GM23338 (cell line): ENCODE data around the gene CLIC5. TPM values are rescaled to one million over a fixed set of nuclear protein-coding genes. Genes with fewer than 3 reads are reported as not detected.

Experiments used
- ATAC-seq: fragments of 200-7000 bp; cut with Tn5 transposase; 3 replicates; pipeline ENCODE4 v1.9.1; 2020
- DNase-seq: peaks from one replicate; pipeline ENCODE4 v3.0.0-alpha.2; 2015; ENCODE audit warnings: low spot score
- H2AFZ ChIP-seq: fragments of 200-600 bp; sonication (generic); 2 replicates; pipeline ENCODE4 v1.8.0; 2016; ENCODE audit warnings: antibody characterized with exemption, mild to moderate bottlenecking, moderate library complexity
- H3F3A ChIP-seq: fragments of 200-600 bp; sonication (generic); replicated peaks from 2 replicates; pipeline ENCODE4 v1.8.0; 2017; ENCODE audit warnings: antibody characterized with exemption, mixed run types, low read depth
- H3K27ac ChIP-seq: fragments of 200-600 bp; sonication (generic); 2 replicates; pipeline ENCODE4 v1.6.1; 2016; ENCODE audit warnings: low read depth
- H3K27me3 ChIP-seq: fragments of 200-600 bp; sonication (generic); 2 replicates; pipeline ENCODE4 v1.8.0; 2016; ENCODE audit warnings: mild to moderate bottlenecking, mixed run types, moderate library complexity; ENCODE audit not compliant: insufficient read depth
- H3K36me3 ChIP-seq: fragments of 200-600 bp; sonication (generic); 2 replicates; pipeline ENCODE4 v1.8.0; 2016; ENCODE audit warnings: mild to moderate bottlenecking; ENCODE audit not compliant: insufficient read depth
- H3K4me1 ChIP-seq: fragments of 200-600 bp; sonication (generic); 2 replicates; pipeline ENCODE4 v1.8.0; 2016; ENCODE audit warnings: mild to moderate bottlenecking, moderate library complexity; ENCODE audit not compliant: insufficient read depth
- H3K4me2 ChIP-seq: fragments of 200-600 bp; sonication (generic); 2 replicates; pipeline ENCODE4 v1.7.1; 2017; ENCODE audit warnings: mixed run types
- H3K4me3 ChIP-seq: fragments of 200-600 bp; sonication (generic); 2 replicates; pipeline ENCODE4 v1.6.1; 2016; ENCODE audit warnings: mixed run types
- H3K79me2 ChIP-seq: fragments of 200-600 bp; sonication (generic); replicated peaks from 2 replicates; pipeline ENCODE4 v1.8.0; 2017; ENCODE audit warnings: mild to moderate bottlenecking; ENCODE audit not compliant: insufficient read depth
- H3K9me2 ChIP-seq: fragments of 200-600 bp; sonication (generic); 2 replicates; pipeline ENCODE4 v1.8.0; 2017; ENCODE audit not compliant: insufficient read depth
- H4K20me1 ChIP-seq: fragments of 200-600 bp; sonication (generic); replicated peaks from 2 replicates; pipeline ENCODE4 v1.8.0; 2017; ENCODE audit warnings: mild to moderate bottlenecking; ENCODE audit not compliant: insufficient read depth
- H3K27ac Mint-ChIP-seq: 2 replicates; pipeline ENCODE4 v1.8.0; 2020; ENCODE audit warnings: inconsistent platforms, mild to moderate bottlenecking, moderate library complexity, mixed read lengths
- H3K27me3 Mint-ChIP-seq: 3 replicates; pipeline ENCODE4 v1.8.0; 2022; ENCODE audit warnings: low read depth, mild to moderate bottlenecking, moderate library complexity, mixed read lengths, inconsistent platforms; ENCODE audit not compliant: insufficient read depth, poor library complexity
- H3K36me3 Mint-ChIP-seq: 3 replicates; pipeline ENCODE4 v1.8.0; 2021; ENCODE audit warnings: low read depth, mild to moderate bottlenecking, inconsistent platforms, moderate library complexity, mixed read lengths
- H3K4me1 Mint-ChIP-seq: 3 replicates; pipeline ENCODE4 v1.8.0; 2020; ENCODE audit warnings: mild to moderate bottlenecking, inconsistent platforms, mixed read lengths
- H3K4me3 Mint-ChIP-seq: 3 replicates; pipeline ENCODE4 v1.8.0; 2021; ENCODE audit warnings: moderate library complexity, mild to moderate bottlenecking, inconsistent platforms, mixed read lengths
- H3K9me3 Mint-ChIP-seq: 3 replicates; pipeline ENCODE4 v1.8.0; 2020; ENCODE audit warnings: moderate library complexity, mild to moderate bottlenecking, inconsistent platforms, mixed read lengths
- CREB1 ChIP-seq: fragments of 250-450 bp; sonication (Bioruptor Pico); IDR thresholded peaks from 2 replicates; pipeline ENCODE4 v1.5.0; 2020; ENCODE audit warnings: low read depth, mild to moderate bottlenecking, moderate library complexity
- CTCF ChIP-seq, 2 experiments: fragments of 200-600 bp in 1 of 2; sonication (generic) in 1 of 2; conservative IDR thresholded peaks; 2 replicates each; pipeline versions ENCODE4 v1.5.1 to v1.6.1; 2016 to 2017; ENCODE audit warnings: antibody characterized with exemption in 2 of 2, low read depth in 2 of 2, mild to moderate bottlenecking in 2 of 2, moderate library complexity in 1 of 2
- EZH2phosphoT487 ChIP-seq: fragments of 200-600 bp; sonication (generic); IDR thresholded peaks from one replicate; pipeline ENCODE4 v1.8.1; 2018; ENCODE audit warnings: antibody characterized with exemption; ENCODE audit not compliant: unreplicated experiment
- JUNB ChIP-seq: IDR thresholded peaks from one replicate; pipeline ENCODE4 v1.6.1; 2016; ENCODE audit warnings: antibody characterized with exemption; ENCODE audit not compliant: unreplicated experiment
- NANOG ChIP-seq: IDR thresholded peaks from 2 replicates; pipeline ENCODE4 v1.6.1; 2016; ENCODE audit warnings: antibody characterized with exemption, borderline replicate concordance
- POLR2AphosphoS5 ChIP-seq: IDR thresholded peaks from 2 replicates; pipeline ENCODE4 v1.6.1; 2016; ENCODE audit warnings: antibody characterized with exemption, low read depth
- STAT1 ChIP-seq: IDR thresholded peaks from one replicate; pipeline ENCODE4 v1.6.1; 2016; ENCODE audit warnings: antibody characterized with exemption; ENCODE audit not compliant: unreplicated experiment
- ZNF114 ChIP-seq: fragments of 250-450 bp; sonication (Bioruptor Pico); IDR thresholded peaks from 2 replicates; pipeline ENCODE4 v1.5.0; 2020; ENCODE audit warnings: mild to moderate bottlenecking, moderate library complexity
- ZNF331 ChIP-seq: fragments of 250-450 bp; sonication (Bioruptor Pico); IDR thresholded peaks from 2 replicates; pipeline ENCODE4 v1.5.0; 2020; ENCODE audit warnings: low read depth, mild to moderate bottlenecking, moderate library complexity
- ZNF462 ChIP-seq: fragments of 250-450 bp; sonication (Bioruptor Pico); IDR thresholded peaks from 2 replicates; pipeline ENCODE4 v1.5.0; 2020; ENCODE audit warnings: mild to moderate bottlenecking, moderate library complexity
- polyA plus RNA-seq: library from polyadenylated mRNA; unstranded; fragments of >200 nt; fragmentation: Nextera tagmentation; extraction: Ambion mirVana; gene quantifications from 2 replicates; pipeline ENCODE4 v1.2.1, GENCODE V29; 2016
- total RNA-seq: library from RNA; depleted of rRNA; stranded (reverse); fragments of >200 nt; shearing (Covaris generic); gene quantifications from 2 replicates; pipeline ENCODE4 v1.2.3, GENCODE V29; 2014

The CLIC5 gene
- total and polyA plus RNA-seq, 2 experiments from 2014 or later: 0.08 TPM; not detected in 1

- H3K27me3 ChIP-seq: no peaks in the 10 kb centered on the region
- ATAC-seq: no peak
- H3K9me3 Mint-ChIP-seq: no peaks in the 10 kb centered on the region
- H3K27me3 Mint-ChIP-seq: peaks cover 5% of the 10 kb centered on the region
- H3K4me1 Mint-ChIP-seq: no peaks in the 10 kb centered on the region
- no peaks in the 10 kb centered on the region for H3K36me3 Mint-ChIP-seq
- H3K27ac Mint-ChIP-seq: no peak overlapping the region
- H3K4me3 ChIP-seq: no peak overlapping the region
- no peaks in the 10 kb centered on the region for H3F3A ChIP-seq
- no peak overlapping the region for H2AFZ ChIP-seq
- H3K9me2 ChIP-seq: peaks cover 4% of the 10 kb centered on the region
- no peak for DNase-seq
- no peaks in the 10 kb centered on the region for H4K20me1 ChIP-seq
- H3K4me1 ChIP-seq: no peaks in the 10 kb centered on the region
- no peak overlapping the region for H3K27ac ChIP-seq
- no peaks in the 10 kb centered on the region for H3K79me2 ChIP-seq
- no peaks in the 10 kb centered on the region for H3K36me3 ChIP-seq
- no peak overlapping the region for H3K4me3 Mint-ChIP-seq
- no peak overlapping the region for H3K4me2 ChIP-seq
- no peak for TF ChIP-seq CTCF (conservative IDR thresholded peaks at IDR 0.05; ENCODE audit: low read depth in 2 of 2)
- TF ChIP-seq JUNB: no peak
- TF ChIP-seq EZH2phosphoT487: no peak
- TF ChIP-seq CREB1: no peak
Observed at GRCh38 chr6:45836984-45837383, 178.7 kb downstream of the CLIC5 start.

DNA sequence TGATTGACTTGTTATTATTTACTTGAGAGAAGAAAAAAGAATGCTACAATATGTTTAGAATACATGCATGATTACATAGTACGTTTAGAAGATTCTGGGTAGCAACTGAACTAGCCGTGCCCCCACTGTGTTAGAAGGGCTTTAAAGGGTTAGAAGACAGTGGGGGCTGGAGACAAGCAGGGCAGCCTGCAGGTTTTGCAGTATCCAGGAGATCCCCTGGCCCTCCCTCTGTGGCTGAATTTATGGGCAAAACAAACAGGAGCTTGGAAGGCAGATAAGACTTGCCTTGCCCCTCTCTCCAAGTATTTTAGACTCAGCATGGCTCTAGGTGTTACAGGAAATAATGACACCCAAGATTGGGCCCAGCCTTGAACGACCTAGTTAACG lies 179.2 kb downstream of the CLIC5 start:
- Histone ChIP-seq H3K79me2 (no peaks in the 10 kb centered on the region), H3K4me2 (no peak overlapping the region), H3K4me3 (no peak overlapping the region), H3F3A (no peaks in the 10 kb centered on the region), H3K9me2 (peaks cover 4% of the 10 kb centered on the region), H2AFZ (no peak overlapping the region), H3K36me3 (no peaks in the 10 kb centered on the region), H4K20me1 (no peaks in the 10 kb centered on the region), H3K27ac (no peak overlapping the region), H3K4me1 (no peaks in the 10 kb centered on the region), H3K27me3 (no peaks in the 10 kb centered on the region)
- H3K27ac Mint-ChIP-seq: no peak overlapping the region
- H3K27me3 Mint-ChIP-seq: peaks cover 5% of the 10 kb centered on the region
- no peak for DNase-seq
- no peaks in the 10 kb centered on the region for H3K9me3 Mint-ChIP-seq
- no peak overlapping the region for H3K4me3 Mint-ChIP-seq
- H3K4me1 Mint-ChIP-seq: no peaks in the 10 kb centered on the region
- no peaks in the 10 kb centered on the region for H3K36me3 Mint-ChIP-seq
- ATAC-seq: no peak
- TF ChIP-seq CTCF (conservative IDR thresholded peaks at IDR 0.05; ENCODE audit: low read depth in 2 of 2) (no peak), EZH2phosphoT487 (no peak), ZNF114 (CRISPR knock-in tag) (no peak), STAT1 (no peak), ZNF462 (CRISPR knock-in tag) (no peak), POLR2AphosphoS5 (no peak), NANOG (no peak), ZNF331 (CRISPR knock-in tag) (no peak)
